K562 (cell line): ENCODE results near the gene SMAD7. TPM values are rescaled to one million over a fixed set of nuclear protein-coding genes. Genes with fewer than 3 reads are reported as not detected.
A peak's percentile ranks its signal among the peaks of the same experiment; 100 is the strongest.

Source experiments
- ATAC-seq: fragments of 200-7000 bp; cut with Tn5 transposase; 3 replicates; pipeline ENCODE4 v1.9.1; 2020; ENCODE audit warnings: moderate library complexity
- BruUV-seq: library from RNA; stranded (reverse); fragments of 400-500 nt; replicated peaks from 2 replicates; lab custom pipeline; 2021; lab: Mats Ljungman, UMichigan
- CTCF ChIA-PET: fragments of 300-600 bp; formaldehyde crosslinking; extraction: SDS; loops from one replicate; lab custom pipeline; 2021; ENCODE audit warnings: low intra/inter-chr PET ratio; lab: Yijun Ruan, JAX
- POLR2A ChIA-PET: fragments of 300-600, 350-650 bp; sonication (Branson Sonifier 250); formaldehyde crosslinking; extraction: SDS; loops from one replicate; lab custom pipeline; 2021; ENCODE audit warnings: antibody characterized with exemption, inconsistent platforms; lab: Yijun Ruan, JAX
- DNase-seq, 4 experiments: peaks; one replicate each; pipeline versions ENCODE4 v3.0.0 to v3.0.0-alpha.2; 2011 to 2018; ENCODE audit warnings: low spot score in 3 of 4, mixed read lengths in 3 of 4; ENCODE audit errors: extremely low read depth in 1 of 4
- FAIRE-seq: peaks from 2 replicates; lab custom pipeline; 2011; peaks lifted over from hg19 to GRCh38; lab: Jason Lieb, UNC
- H2AFZ ChIP-seq: 2 replicates; pipeline ENCODE4 v1.6.0; 2011; ENCODE audit warnings: low read depth, low read length, control low read depth, inconsistent platforms
- H3K27ac ChIP-seq: fragments of 200-600 bp; 3 replicates; pipeline ENCODE4 v1.8.0; 2011; ENCODE audit warnings: low read depth, mild to moderate bottlenecking, control low read depth, inconsistent platforms, low read length, moderate library complexity, mixed read lengths; ENCODE audit errors: extremely low read depth
- H3K27me3 ChIP-seq, 2 experiments: fragments of 300-600 bp in 1 of 2; 2 replicates in 1 of 2; 3 replicates in 1 of 2; pipeline versions ENCODE4 v1.6.0 to v1.8.0; 2011; ENCODE audit warnings: inconsistent platforms in 2 of 2, low read length in 2 of 2, mild to moderate bottlenecking in 1 of 2, mixed read lengths in 1 of 2, moderate library complexity in 1 of 2; ENCODE audit not compliant: control insufficient read depth in 2 of 2, insufficient read depth in 2 of 2
- H3K36me3 ChIP-seq: fragments of 300-600 bp; 3 replicates; pipeline ENCODE4 v1.8.0; 2011; ENCODE audit warnings: mild to moderate bottlenecking, low read length, inconsistent platforms; ENCODE audit not compliant: control insufficient read depth, insufficient read depth
- H3K4me1 ChIP-seq, 2 experiments: fragments of 200-600 bp in 1 of 2; replicated peaks in 1 of 2; 2 replicates in 1 of 2; 3 replicates in 1 of 2; pipeline versions ENCODE4 v1.5.1 to v1.8.0; 2011; ENCODE audit warnings: inconsistent platforms in 2 of 2, low read length in 2 of 2, mild to moderate bottlenecking in 1 of 2, mixed read lengths in 1 of 2, moderate library complexity in 1 of 2; ENCODE audit not compliant: control insufficient read depth in 2 of 2, insufficient read depth in 2 of 2
- H3K4me2 ChIP-seq: 2 replicates; pipeline ENCODE4 v1.6.1; 2011; ENCODE audit warnings: low read length, control low read depth, inconsistent platforms, mixed read lengths; ENCODE audit not compliant: insufficient read depth
- H3K4me3 ChIP-seq: fragments of 200-600 bp; sonication (generic), shearing (Covaris generic); 2 replicates; pipeline ENCODE4 v1.5.1; 2016; ENCODE audit warnings: control low read depth, inconsistent platforms
- H3K79me2 ChIP-seq: fragments of 200-600 bp; 3 replicates; pipeline ENCODE4 v1.8.0; 2011; ENCODE audit warnings: low read length, inconsistent platforms; ENCODE audit not compliant: control insufficient read depth, insufficient read depth
- H3K9ac ChIP-seq, 2 experiments: 2 replicates each; pipeline versions ENCODE4 v1.6.0 to v1.6.1; 2011; ENCODE audit warnings: low read depth in 2 of 2, low read length in 2 of 2, control low read depth in 1 of 2, inconsistent platforms in 1 of 2, mild to moderate bottlenecking in 1 of 2, mixed read lengths in 1 of 2; ENCODE audit not compliant: insufficient read depth in 1 of 2
- H3K9me1 ChIP-seq: one replicate; pipeline ENCODE4 v1.6.0; 2011; ENCODE audit warnings: inconsistent platforms, mild to moderate bottlenecking, low read length, moderate library complexity; ENCODE audit not compliant: control insufficient read depth, insufficient read depth
- H3K9me3 ChIP-seq: replicated peaks from 2 replicates; pipeline ENCODE4 v1.5.1; 2011; ENCODE audit warnings: low read depth, low read length, inconsistent platforms; ENCODE audit not compliant: control insufficient read depth, insufficient read depth
- H4K20me1 ChIP-seq: replicated peaks from 2 replicates; pipeline ENCODE4 v1.6.1; 2011; ENCODE audit warnings: low read length, inconsistent platforms, mixed read lengths; ENCODE audit not compliant: control insufficient read depth, insufficient read depth
- ATF7 ChIP-seq: fragments of 450-650 bp; IDR thresholded peaks from 2 replicates; pipeline ENCODE4 v1.7.1; 2014; ENCODE audit warnings: mild to moderate bottlenecking, moderate library complexity
- FOXK2 ChIP-seq, 2 experiments: fragments of 450-650 bp; IDR thresholded peaks in 1 of 2; conservative IDR thresholded peaks in 1 of 2; 2 replicates each; pipeline ENCODE4 v1.6.1; 2016; ENCODE audit warnings: low read depth in 2 of 2, mild to moderate bottlenecking in 1 of 2
- HCFC1 ChIP-seq: IDR thresholded peaks from 2 replicates; pipeline ENCODE4 v1.6.1; 2012; ENCODE audit warnings: low read depth, low read length, improper control_type of control experiment
- MEF2A ChIP-seq: IDR thresholded peaks from 2 replicates; pipeline ENCODE4 v1.6.1; 2011; ENCODE audit warnings: low read depth, mild to moderate bottlenecking, low read length, moderate library complexity; ENCODE audit not compliant: control insufficient read depth
- PBX2 ChIP-seq, 2 experiments: IDR thresholded peaks in 1 of 2; conservative IDR thresholded peaks in 1 of 2; 2 replicates each; pipeline ENCODE4 v1.6.1; 2016; ENCODE audit warnings: low read depth in 2 of 2, mild to moderate bottlenecking in 1 of 2, missing compliant biosample characterization in 1 of 2, missing genetic modification characterization in 1 of 2, moderate library complexity in 1 of 2
- PRDM10 ChIP-seq: fragments of 450-650 bp; IDR thresholded peaks from 2 replicates; pipeline ENCODE4 v1.6.1; 2018; ENCODE audit not compliant: partially characterized antibody
- RFX1 ChIP-seq: fragments of 450-650 bp; IDR thresholded peaks from 2 replicates; pipeline ENCODE4 v1.6.1; 2016; ENCODE audit warnings: mild to moderate bottlenecking, moderate library complexity
- RNF2 ChIP-seq: sonication (generic); IDR thresholded peaks from 2 replicates; pipeline ENCODE4 v1.6.1; 2016
- SMC3 ChIP-seq: conservative IDR thresholded peaks from 2 replicates; pipeline ENCODE4 v1.6.1; 2011; ENCODE audit warnings: low read depth, low read length, improper control_type of control experiment; ENCODE audit not compliant: insufficient read depth
- SNAPC5 ChIP-seq: fragments of 250-450 bp; sonication (Bioruptor Pico); IDR thresholded peaks from 2 replicates; pipeline ENCODE4 v1.8.0; 2021; ENCODE audit warnings: moderate library complexity, mild to moderate bottlenecking, inconsistent platforms
- ZNF511 ChIP-seq: sonication (generic); formaldehyde crosslinking; IDR thresholded peaks from 2 replicates; pipeline ENCODE4 v1.8.0; 2022; ENCODE audit warnings: mild to moderate bottlenecking, missing genetic modification reagents
- WGBS: fragments of 100-300 bp; shearing (Covaris generic); methylation state at CpG from one replicate; pipeline ENCODE4 v1.1.6; 2016; ENCODE audit warnings: low coverage, mixed read lengths; ENCODE audit not compliant: insufficient coverage; ENCODE audit errors: missing lambda C conversion rate; 5-methylcytosine and 5-hydroxymethylcytosine counted together
- in situ Hi-C: fragments of 300-500 bp; cut with MboI; formaldehyde crosslinking; loops from 4 replicates; pipeline ENCODE4 v1.15.0; 2018; ENCODE audit warnings: inconsistent platforms, mixed read lengths
- intact Hi-C: fragments of 100-400 bp; cut with micrococcal nuclease; formaldehyde crosslinking; loops from 2 replicates; pipeline ENCODE4 v1.14.2; 2022
- polyA plus RNA-seq, 8 experiments: library from polyadenylated mRNA; depleted of rRNA in 4 of 8; stranded (reverse) in 5 of 8; unstranded in 3 of 8; fragments of >200 nt; fragmentation: Nextera tagmentation in 2 of 8; fragmentation: Illumina TruSeq in 1 of 8; extraction: Ambion mirVana in 2 of 8; extraction: Trizol in 1 of 8; gene quantifications; 2 replicates each; pipeline versions ENCODE4 v1.2.1 to v1.2.3, GENCODE V29; 2011 to 2014; ENCODE audit warnings: inconsistent platforms in 1 of 8, missing spikeins in 1 of 8
- total RNA-seq, 7 experiments: library from RNA; depleted of rRNA in 6 of 7; stranded (reverse); fragments of >200 nt in 6 of 7; fragmentation: Illumina TruSeq in 2 of 7; extraction: Trizol in 2 of 7; gene quantifications; 2 replicates each; pipeline versions ENCODE4 v1.2.1 to v1.2.3, GENCODE V29; 2011 to 2021; ENCODE audit warnings: low replicate concordance in 1 of 7

The SMAD7 gene
- total and polyA plus RNA-seq, 9 of the 15 experiments (the other 6 are each of a cell fraction or from before 2014, with no cell fraction given) = 0.13 to 3.0 (median 1.6) TPM

- TF ChIP-seq HCFC1 = no peak
- TF ChIP-seq MEF2A = no peak
- TF ChIP-seq RNF2 = no peak
- no peak for TF ChIP-seq ZNF511 (CRISPR knock-in tag)
- no peak for TF ChIP-seq RFX1
- TF ChIP-seq SMC3 = no peak
- TF ChIP-seq SNAPC5 (CRISPR knock-in tag) = no peak
These were observed 3.7 kb downstream of the SMAD7 start (continued) for GRCh38 chr18:48947092-48947491.

- H3K9me1 ChIP-seq = peaks cover 3% of the 10 kb centered on the region
- no peaks in the 10 kb centered on the region for H3K9me3 ChIP-seq
- 0 out of 3 replicates have a peak, but pooled peaks cover 2% of the 10 kb centered on the region for H3K36me3 ChIP-seq
- in situ Hi-C loops = no loop called here
- H3K4me1 ChIP-seq = peaks cover 14 to 32% of the 10 kb centered on the region in 2 experiments
- H3K9ac ChIP-seq = no peak overlapping the region
- DNase-seq (no peak), ATAC-seq (no peak), FAIRE-seq (no peak)
- H3K4me3 ChIP-seq = no peak overlapping the region
- 30% methylated on average over 7 of the region's 8 CpGs for WGBS
- POLR2A ChIA-PET = no interaction called here
- H2AFZ ChIP-seq = no peak overlapping the region
- peaks cover 11% of the 10 kb centered on the region; the same call in 2 of the 3 replicates for H3K79me2 ChIP-seq
- H3K4me2 ChIP-seq = no peak overlapping the region
- no peak overlapping the region for H3K27ac ChIP-seq
- BruUV-seq = no TSS peak
- CTCF ChIA-PET = no interaction called here
- intact Hi-C loops = loop anchor here (5.0 kb wide), 1 partner anchor 164 kb away; no protein-coding TSS in a partner anchor
- peaks cover 0 to 12% of the 10 kb centered on the region in 2 experiments; a peak in 2 of 5 replicates for H3K27me3 ChIP-seq
- H4K20me1 ChIP-seq = peaks cover 5% of the 10 kb centered on the region; the same call in 1 of the 2 replicates
- TF ChIP-seq FOXK2 (conservative IDR thresholded peaks at IDR 0.05 in 1 of 2, IDR thresholded peaks at IDR 0.05 in 1 of 2; ENCODE audit: low read depth in 2 of 2) (peak in 1 of 2 experiments; percentile 85; a peak in 2 of 4 replicates), PBX2 (CRISPR knock-in tag; IDR thresholded peaks at IDR 0.05; ENCODE audit: low read depth) (no peak), PBX2 (tag; conservative IDR thresholded peaks at IDR 0.05; ENCODE audit: low read depth) (0 out of 2 replicates have a peak, but pooled peaks have one; percentile 15), PRDM10 (peak; percentile 98), ATF7 (peak; percentile 78)
These were observed 4.4 kb downstream of the SMAD7 start for GRCh38 chr18:48946329-48946835.
